ENCODE results near the gene AGMO. TPM values are rescaled to one million over a fixed set of nuclear protein-coding genes. Genes with fewer than 3 reads are reported as not detected.
"Not testable (repeated sequence)": the region's sequence is repeated elsewhere in the genome, so short reads cannot be mapped to it uniquely, and the experiment has no call there.

Gene AGMO
- total and polyA plus RNA-seq, 2 experiments from 2014 or later, result 0.42 to 0.55 TPM

GRCh38 chr7:15303357-15303756, 258.5 kb downstream of the AGMO start (continued):
- no peak for TF ChIP-seq CTCF (conservative IDR thresholded peaks at IDR 0.05; ENCODE audit: low read depth in 2 of 2)
- no peak for TF ChIP-seq STAT1 (IDR thresholded peaks at IDR 0.05; ENCODE audit: unreplicated experiment)
- TF ChIP-seq ZNF114 (CRISPR knock-in tag; IDR thresholded peaks at IDR 0.05), result no peak
- no peak for TF ChIP-seq JUNB (IDR thresholded peaks at IDR 0.05; ENCODE audit: unreplicated experiment)
- TF ChIP-seq, protein P1, sequence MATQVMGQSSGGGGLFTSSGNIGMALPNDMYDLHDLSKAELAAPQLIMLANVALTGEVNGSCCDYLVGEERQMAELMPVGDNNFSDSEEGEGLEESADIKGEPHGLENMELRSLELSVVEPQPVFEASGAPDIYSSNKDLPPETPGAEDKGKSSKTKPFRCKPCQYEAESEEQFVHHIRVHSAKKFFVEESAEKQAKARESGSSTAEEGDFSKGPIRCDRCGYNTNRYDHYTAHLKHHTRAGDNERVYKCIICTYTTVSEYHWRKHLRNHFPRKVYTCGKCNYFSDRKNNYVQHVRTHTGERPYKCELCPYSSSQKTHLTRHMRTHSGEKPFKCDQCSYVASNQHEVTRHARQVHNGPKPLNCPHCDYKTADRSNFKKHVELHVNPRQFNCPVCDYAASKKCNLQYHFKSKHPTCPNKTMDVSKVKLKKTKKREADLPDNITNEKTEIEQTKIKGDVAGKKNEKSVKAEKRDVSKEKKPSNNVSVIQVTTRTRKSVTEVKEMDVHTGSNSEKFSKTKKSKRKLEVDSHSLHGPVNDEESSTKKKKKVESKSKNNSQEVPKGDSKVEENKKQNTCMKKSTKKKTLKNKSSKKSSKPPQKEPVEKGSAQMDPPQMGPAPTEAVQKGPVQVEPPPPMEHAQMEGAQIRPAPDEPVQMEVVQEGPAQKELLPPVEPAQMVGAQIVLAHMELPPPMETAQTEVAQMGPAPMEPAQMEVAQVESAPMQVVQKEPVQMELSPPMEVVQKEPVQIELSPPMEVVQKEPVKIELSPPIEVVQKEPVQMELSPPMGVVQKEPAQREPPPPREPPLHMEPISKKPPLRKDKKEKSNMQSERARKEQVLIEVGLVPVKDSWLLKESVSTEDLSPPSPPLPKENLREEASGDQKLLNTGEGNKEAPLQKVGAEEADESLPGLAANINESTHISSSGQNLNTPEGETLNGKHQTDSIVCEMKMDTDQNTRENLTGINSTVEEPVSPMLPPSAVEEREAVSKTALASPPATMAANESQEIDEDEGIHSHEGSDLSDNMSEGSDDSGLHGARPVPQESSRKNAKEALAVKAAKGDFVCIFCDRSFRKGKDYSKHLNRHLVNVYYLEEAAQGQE (IDR thresholded peaks at IDR 0.05; ENCODE audit: unreplicated experiment), result no peak
- TF ChIP-seq ZNF331 (CRISPR knock-in tag; IDR thresholded peaks at IDR 0.05; ENCODE audit: low read depth), result no peak

GRCh38 chr7:15300986-15301385, 260.8 kb downstream of the AGMO start:
- H3K4me3 ChIP-seq; DNase-seq (ENCODE audit: low spot score); H3K27me3 ChIP-seq (ENCODE audit: insufficient read depth); H3K27me3 Mint-ChIP-seq (ENCODE audit: insufficient read depth, low read depth, poor library complexity); H3K36me3 ChIP-seq (ENCODE audit: insufficient read depth); H3K36me3 Mint-ChIP-seq (ENCODE audit: low read depth); H3K4me2 ChIP-seq; ATAC-seq; H4K20me1 ChIP-seq (replicated peaks; ENCODE audit: insufficient read depth); H3K9me2 ChIP-seq (ENCODE audit: insufficient read depth); H3K79me2 ChIP-seq (replicated peaks; ENCODE audit: insufficient read depth); H3K9me3 Mint-ChIP-seq; H3K4me1 Mint-ChIP-seq; H3K27ac ChIP-seq (ENCODE audit: low read depth); H3K4me1 ChIP-seq (ENCODE audit: insufficient read depth); H2AFZ ChIP-seq; H3F3A ChIP-seq (replicated peaks; ENCODE audit: low read depth); H3K4me3 Mint-ChIP-seq: not testable (repeated sequence)
- H3K27ac Mint-ChIP-seq, result 0 out of 2 replicates have a peak overlapping the region, but pooled peaks have one; percentile 18

DNA sequence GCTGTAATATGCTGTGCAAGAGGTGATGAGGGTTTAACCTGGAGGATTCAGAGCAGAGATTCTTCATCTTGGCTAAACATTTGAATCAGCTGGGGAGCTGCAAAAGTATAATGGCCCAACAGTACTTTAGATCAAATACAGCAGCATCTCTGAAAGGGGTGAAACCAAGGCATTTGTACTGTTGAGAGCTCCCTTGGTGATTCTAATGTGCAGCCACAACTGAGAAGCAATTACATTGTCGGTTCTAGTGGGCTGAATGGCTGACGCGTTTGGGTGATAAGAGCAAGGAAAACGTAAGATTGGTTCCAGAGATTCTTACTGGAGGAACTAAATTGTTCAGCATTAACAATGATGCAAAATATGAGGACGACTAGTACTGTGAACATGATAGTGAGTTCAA, 269.7 kb downstream of the AGMO start:
- H3K4me1 ChIP-seq (ENCODE audit: insufficient read depth), result no peaks in the 10 kb centered on the region
- DNase-seq (ENCODE audit: low spot score) (no peak), ATAC-seq (peak; percentile 26; the same call in 1 of the 3 replicates)
- Mint-ChIP-seq H3K36me3 (ENCODE audit: low read depth) (no peaks in the 10 kb centered on the region), H3K4me3 (no peak overlapping the region), H3K9me3 (no peaks in the 10 kb centered on the region), H3K27ac (no peak overlapping the region), H3K4me1 (peaks cover 2% of the 10 kb centered on the region; the same call in 2 of the 3 replicates), H3K27me3 (ENCODE audit: insufficient read depth, low read depth, poor library complexity) (no peaks in the 10 kb centered on the region)
- no peaks in the 10 kb centered on the region for H3K9me2 ChIP-seq (ENCODE audit: insufficient read depth)
- H3K27ac ChIP-seq (ENCODE audit: low read depth), result no peak overlapping the region
- H3K79me2 ChIP-seq (replicated peaks; ENCODE audit: insufficient read depth), result no peaks in the 10 kb centered on the region
- TF ChIP-seq EZH2phosphoT487 (IDR thresholded peaks at IDR 0.05; ENCODE audit: unreplicated experiment) (no peak), CREB1 (CRISPR knock-in tag; IDR thresholded peaks at IDR 0.05; ENCODE audit: low read depth) (no peak), EZH2 (IDR thresholded peaks at IDR 0.05; ENCODE audit: low read depth, unreplicated experiment) (no peak)
- no peaks in the 10 kb centered on the region for H3F3A ChIP-seq (replicated peaks; ENCODE audit: low read depth)
- no peaks in the 10 kb centered on the region for H3K27me3 ChIP-seq (ENCODE audit: insufficient read depth)
- H4K20me1 ChIP-seq (replicated peaks; ENCODE audit: insufficient read depth), result no peaks in the 10 kb centered on the region
- no peak overlapping the region for H2AFZ ChIP-seq
- H3K4me2 ChIP-seq, result no peak overlapping the region
- no peaks in the 10 kb centered on the region for H3K36me3 ChIP-seq (ENCODE audit: insufficient read depth)
- H3K4me3 ChIP-seq, result no peak overlapping the region
